Liver (tissue), 9 donors: ENCODE data around the gene IL12RB2. TPM values are rescaled to one million over a fixed set of nuclear protein-coding genes. Genes with fewer than 3 reads are reported as not detected.

ENCODE experiments used
- DNase-seq: peaks from one replicate; pipeline ENCODE4 v3.0.0-alpha.2; 2017; ENCODE audit warnings: low spot score
- H3K27ac ChIP-seq, 2 donors: one replicate each; pipeline ENCODE4 v1.7.0; 2013; ENCODE audit warnings: inconsistent platforms in 2 of 2, low read length in 2 of 2, control low read depth in 1 of 2, low read depth in 1 of 2, mild to moderate bottlenecking in 1 of 2
- H3K27me3 ChIP-seq, 4 donors: one replicate each; pipeline versions ENCODE4 v1.6.1 to v1.7.0; 2013; ENCODE audit warnings: low read length in 3 of 4, inconsistent platforms in 1 of 4, mild to moderate bottlenecking in 1 of 4, moderate library complexity in 1 of 4; ENCODE audit not compliant: control insufficient read depth in 4 of 4, insufficient read depth in 4 of 4
- H3K36me3 ChIP-seq, 4 donors: one replicate each; pipeline versions ENCODE4 v1.6.1 to v1.7.0; 2013; ENCODE audit warnings: low read length in 3 of 4, mild to moderate bottlenecking in 3 of 4, low read depth in 1 of 4, moderate library complexity in 1 of 4; ENCODE audit not compliant: control insufficient read depth in 4 of 4, insufficient read depth in 3 of 4
- H3K4me1 ChIP-seq, 4 donors: one replicate each; pipeline versions ENCODE4 v1.6.1 to v1.7.0; 2013; ENCODE audit warnings: low read length in 3 of 4, mild to moderate bottlenecking in 3 of 4, moderate library complexity in 1 of 4; ENCODE audit not compliant: control insufficient read depth in 4 of 4, insufficient read depth in 4 of 4
- H3K4me3 ChIP-seq, 3 donors: one replicate each; pipeline versions ENCODE4 v1.6.1 to v1.7.0; 2013; ENCODE audit warnings: low read length in 3 of 3, control low read depth in 1 of 3, low read depth in 1 of 3, mild to moderate bottlenecking in 1 of 3
- H3K9ac ChIP-seq, 2 donors: one replicate each; pipeline ENCODE4 v1.7.0; 2013; ENCODE audit warnings: low read length in 2 of 2, mild to moderate bottlenecking in 2 of 2, moderate library complexity in 2 of 2, control low read depth in 1 of 2, low read depth in 1 of 2
- H3K9me3 ChIP-seq, 4 donors: one replicate each; pipeline versions ENCODE4 v1.6.1 to v1.7.0; 2013; ENCODE audit warnings: low read length in 3 of 4; ENCODE audit not compliant: control insufficient read depth in 4 of 4
- ATF3 ChIP-seq: IDR thresholded peaks from 2 replicates; pipeline ENCODE4 v1.6.1; 2016; ENCODE audit warnings: antibody characterized with exemption
- CTCF ChIP-seq: fragments of 150-350 bp; IDR thresholded peaks from 2 replicates; pipeline ENCODE4 v1.5.1; 2017; ENCODE audit warnings: improper control_type of control experiment, low read depth, low read length; ENCODE audit not compliant: missing input control
- EGR1 ChIP-seq, 2 donors: IDR thresholded peaks; 2 replicates each; pipeline ENCODE4 v1.6.1; 2016 to 2018; ENCODE audit warnings: antibody characterized with exemption in 2 of 2, low read depth in 2 of 2
- FOXA1 ChIP-seq: IDR thresholded peaks from 2 replicates; pipeline ENCODE4 v1.6.1; 2016; ENCODE audit warnings: antibody characterized with exemption
- FOXA2 ChIP-seq: IDR thresholded peaks from 2 replicates; pipeline ENCODE4 v1.6.1; 2016; ENCODE audit warnings: antibody characterized with exemption
- GABPA ChIP-seq, 2 donors: IDR thresholded peaks in 1 of 2; conservative IDR thresholded peaks in 1 of 2; 2 replicates each; pipeline ENCODE4 v1.6.1; 2016; ENCODE audit warnings: antibody characterized with exemption in 2 of 2, mild to moderate bottlenecking in 1 of 2, moderate library complexity in 1 of 2
- HNF4A ChIP-seq, 2 donors: conservative IDR thresholded peaks; 2 replicates each; pipeline ENCODE4 v1.6.1; 2016; ENCODE audit warnings: antibody characterized with exemption in 2 of 2, mild to moderate bottlenecking in 2 of 2
- HNF4G ChIP-seq: IDR thresholded peaks from 2 replicates; pipeline ENCODE4 v1.6.1; 2016; ENCODE audit warnings: antibody characterized with exemption
- JUND ChIP-seq, 2 donors: IDR thresholded peaks; 2 replicates each; pipeline ENCODE4 v1.6.1; 2016; ENCODE audit warnings: antibody characterized with exemption in 2 of 2
- MAX ChIP-seq: IDR thresholded peaks from 2 replicates; pipeline ENCODE4 v1.6.1; 2016; ENCODE audit warnings: antibody characterized with exemption
- NR2F2 ChIP-seq: IDR thresholded peaks from 2 replicates; pipeline ENCODE4 v1.6.1; 2016; ENCODE audit warnings: antibody characterized with exemption
- RAD21 ChIP-seq, 2 donors: IDR thresholded peaks; 2 replicates each; pipeline ENCODE4 v1.6.1; 2016; ENCODE audit warnings: antibody characterized with exemption in 2 of 2, mild to moderate bottlenecking in 2 of 2
- REST ChIP-seq: IDR thresholded peaks from 2 replicates; pipeline ENCODE4 v1.6.1; 2016; ENCODE audit warnings: antibody characterized with exemption, mild to moderate bottlenecking
- RXRA ChIP-seq, 2 donors: IDR thresholded peaks; 2 replicates each; pipeline ENCODE4 v1.6.1; 2017 to 2018; ENCODE audit warnings: antibody characterized with exemption in 2 of 2, mild to moderate bottlenecking in 1 of 2
- SP1 ChIP-seq: IDR thresholded peaks from 2 replicates; pipeline ENCODE4 v1.6.1; 2018; ENCODE audit warnings: antibody characterized with exemption, mild to moderate bottlenecking
- TAF1 ChIP-seq: conservative IDR thresholded peaks from 2 replicates; pipeline ENCODE4 v1.6.1; 2016; ENCODE audit warnings: antibody characterized with exemption, mild to moderate bottlenecking
- YY1 ChIP-seq: IDR thresholded peaks from 2 replicates; pipeline ENCODE4 v1.6.1; 2016; ENCODE audit warnings: antibody characterized with exemption, mild to moderate bottlenecking
- ZBTB33 ChIP-seq: IDR thresholded peaks from 2 replicates; pipeline ENCODE4 v1.6.1; 2016; ENCODE audit warnings: antibody characterized with exemption
- WGBS: extraction: QIAGEN DNeasy Blood & Tissue Kit; methylation state at CpG from one replicate; pipeline ENCODE4 v1.1.7; 2013; 5-methylcytosine and 5-hydroxymethylcytosine counted together
- polyA plus RNA-seq, 2 donors: library from polyadenylated mRNA; stranded (reverse) in 1 of 2; unstranded in 1 of 2; fragments of 200-250 nt in 1 of 2; fragments of >200 nt in 1 of 2; fragmentation: Nextera tagmentation in 1 of 2; extraction: Ambion mirVana in 1 of 2; gene quantifications; one replicate each; pipeline versions ENCODE4 v1.2.1 to v1.2.3, GENCODE V29; 2013 to 2015
- total RNA-seq, 2 donors: library from RNA; depleted of rRNA; stranded (reverse); fragments of >200 nt; gene quantifications; one replicate each; pipeline ENCODE4 v1.2.3, GENCODE V29; 2014
- donor health status: healthy.
- donor health status: healthy.
- donor health status: healthy.
- donor health status: healthy.
- donor health status: healthy.

IL12RB2 gene
- total and polyA plus RNA-seq, 4 donors = 0.06 to 1.3 (median 0.58) TPM

- no peak overlapping the region for H3K4me3 ChIP-seq
- H3K4me1 ChIP-seq = no peaks in the 10 kb centered on the region
- no peaks in the 10 kb centered on the region for H3K9me3 ChIP-seq
- H3K27ac ChIP-seq = no peak overlapping the region
- no peaks in the 10 kb centered on the region for H3K36me3 ChIP-seq
- no peak for DNase-seq
- no peaks in the 10 kb centered on the region for H3K27me3 ChIP-seq
- TF ChIP-seq JUND (IDR thresholded peaks at IDR 0.05) (no peak), HNF4G (no peak), GABPA (IDR thresholded peaks at IDR 0.05 in 1 of 2, conservative IDR thresholded peaks at IDR 0.05 in 1 of 2) (no peak), MAX (no peak), FOXA1 (no peak), FOXA2 (no peak), REST (no peak), SP1 (no peak), RAD21 (IDR thresholded peaks at IDR 0.05) (no peak), ATF3 (no peak)
- WGBS = 63% methylated on average over 4 of the region's 4 CpGs
- H3K9ac ChIP-seq = no peak overlapping the region
These were observed 25.2 kb downstream of the IL12RB2 start for GRCh38 chr1:67332653-67333529.

- Histone ChIP-seq H3K27ac (no peak overlapping the region), H3K4me3 (no peak overlapping the region), H3K9ac (no peak overlapping the region), H3K36me3 (no peaks in the 10 kb centered on the region), H3K9me3 (no peaks in the 10 kb centered on the region), H3K4me1 (no peaks in the 10 kb centered on the region), H3K27me3 (no peaks in the 10 kb centered on the region)
- WGBS = 77% methylated on average over 3 of the region's 3 CpGs
- TF ChIP-seq EGR1 (IDR thresholded peaks at IDR 0.05; ENCODE audit: low read depth in 2 of 2) = no peak
- TF ChIP-seq RXRA (IDR thresholded peaks at IDR 0.05) = no peak
- TF ChIP-seq TAF1 = no peak
- no peak for TF ChIP-seq GABPA (IDR thresholded peaks at IDR 0.05 in 1 of 2, conservative IDR thresholded peaks at IDR 0.05 in 1 of 2)
- no peak for TF ChIP-seq JUND (IDR thresholded peaks at IDR 0.05)
- TF ChIP-seq FOXA2 = no peak
- TF ChIP-seq HNF4G = no peak
- no peak for TF ChIP-seq SP1
- no peak for TF ChIP-seq ZBTB33
- no peak for TF ChIP-seq ATF3
- no peak for TF ChIP-seq MAX
- no peak for TF ChIP-seq NR2F2
- no peak for TF ChIP-seq REST
- no peak for TF ChIP-seq YY1
- TF ChIP-seq HNF4A (conservative IDR thresholded peaks at IDR 0.05) = no peak
- no peak for TF ChIP-seq RAD21 (IDR thresholded peaks at IDR 0.05)
- no peak for TF ChIP-seq CTCF
- no peak for TF ChIP-seq FOXA1
- no peak for DNase-seq
These were observed 25.9 kb downstream of the IL12RB2 start for GRCh38 chr1:67333603-67334002.
